ENCODE results near the gene PHYHD1. TPM values are rescaled to one million over a fixed set of nuclear protein-coding genes. Genes with fewer than 3 reads are reported as not detected.

The PHYHD1 gene
- total RNA-seq, 4 donors from 2014 or later: 10.1 to 65.3 (median 39.4) TPM

GRCh38 chr9:128887914-128888350, 32.9 kb upstream of the PHYHD1 start:
- no peak for DNase-seq
- Histone ChIP-seq H3K9me3 (no peaks in the 10 kb centered on the region), H3K27me3 (no peaks in the 10 kb centered on the region), H3K4me1 (peaks cover 26 to 49% of the 10 kb centered on the region in 2 donors), H3K36me3 (peaks cover 0 to 15% of the 10 kb centered on the region in 2 donors), H3K27ac (peak overlapping the region in 1 of 3 donors; percentile 40), H3K4me3 (replicated peaks in 1 of 3) (no peak overlapping the region)
- WGBS, 2 donors: 49 to 58% methylated on average over 8 to 9 of the region's 9 CpGs
- intact Hi-C loops (cut with DNase I): no loop called here
- TF ChIP-seq CTCF (IDR thresholded peaks at IDR 0.05): no peak
- TF ChIP-seq POLR2A (IDR thresholded peaks at IDR 0.05): no peak

GRCh38 chr9:128891321-128892220, 29.2 kb upstream of the PHYHD1 start:
- DNase-seq: no peak
- peak overlapping the region; percentile 83 to 94 (median 88) for H3K27ac ChIP-seq
- no peaks in the 10 kb centered on the region for H3K27me3 ChIP-seq
- no peak overlapping the region for H3K4me3 ChIP-seq (replicated peaks in 1 of 3)
- intact Hi-C loops (cut with DNase I): no loop called here
- H3K4me1 ChIP-seq: peaks cover 20 to 33% of the 10 kb centered on the region in 2 donors
- no peaks in the 10 kb centered on the region for H3K9me3 ChIP-seq
- WGBS, 2 donors: 76 to 80% methylated on average over 11 to 15 of the region's 15 CpGs
- H3K36me3 ChIP-seq: peaks cover 8 to 21% of the 10 kb centered on the region in 2 donors
- TF ChIP-seq CTCF (IDR thresholded peaks at IDR 0.05): no peak
- TF ChIP-seq POLR2A (IDR thresholded peaks at IDR 0.05): no peak

- no peaks in the 10 kb centered on the region for H3K27me3 ChIP-seq
- no peaks in the 10 kb centered on the region for H3K9me3 ChIP-seq
- no peak overlapping the region for H3K4me3 ChIP-seq (replicated peaks in 1 of 3)
- peak overlapping the region; percentile 83 to 94 (median 88) for H3K27ac ChIP-seq
- DNase-seq: peak; percentile 86 to 89
- peaks cover 16 to 17% of the 10 kb centered on the region in 2 donors for H3K36me3 ChIP-seq
- intact Hi-C loops (cut with DNase I): no loop called here
- TF ChIP-seq CTCF (IDR thresholded peaks at IDR 0.05) (no peak), POLR2A (IDR thresholded peaks at IDR 0.05) (peak in 1 of 2 donors; percentile 44)
- H3K4me1 ChIP-seq: peaks cover 20 to 33% of the 10 kb centered on the region in 2 donors
- 43 to 84% methylated on average over 6 to 7 of the region's 17 CpGs for WGBS, 2 donors
These were observed 28.4 kb upstream of the PHYHD1 start for GRCh38 chr9:128892221-128892921.

GRCh38 chr9:128893354-128893753, 27.4 kb upstream of the PHYHD1 start:
- TF ChIP-seq POLR2A (IDR thresholded peaks at IDR 0.05) (no peak), CTCF (IDR thresholded peaks at IDR 0.05) (no peak)
- peak overlapping the region; percentile 83 to 94 (median 88) for H3K27ac ChIP-seq
- no peaks in the 10 kb centered on the region for H3K9me3 ChIP-seq
- H3K36me3 ChIP-seq: peaks cover 17 to 19% of the 10 kb centered on the region in 2 donors
- DNase-seq: no peak
- H3K4me1 ChIP-seq: peaks cover 20 to 31% of the 10 kb centered on the region in 2 donors
- no peak overlapping the region for H3K4me3 ChIP-seq (replicated peaks in 1 of 3)
- WGBS, 2 donors: 89 to 94% methylated on average over 8 of the region's 8 CpGs
- intact Hi-C loops (cut with DNase I): no loop called here
- no peaks in the 10 kb centered on the region for H3K27me3 ChIP-seq

Measured in thyroid gland (tissue), 4 donors.